GM18508 (cell line): Measurements from ENCODE around the gene FAM199X.
A peak's percentile ranks its signal among the peaks of the same experiment; 100 is the strongest.

Source experiments
- ATAC-seq: cut with Tn5 transposase; IDR thresholded peaks from one replicate; pipeline ENCODE4 v1.9.1; 2021; ENCODE audit warnings: moderate number of reproducible peaks; ENCODE audit not compliant: insufficient read depth, unreplicated experiment

Gene FAM199X

GRCh38 chrX:104165894-104166734 is at the start of gene FAM199X:
Gene FAM199X, plus strand, starts transcription at chrX:104166453. Its CDS starts 333 bp downstream, at chrX:104166786.
- peak; percentile 84 for ATAC-seq

- ATAC-seq: no peak
Observed at GRCh38 chrX:104117759-104118158, 48.5 kb upstream of the FAM199X start.

GRCh38 chrX:104118765-104119164 is 47.5 kb upstream of the FAM199X start:
- no peak for ATAC-seq

- ATAC-seq: peak; percentile 64
Observed at GRCh38 chrX:104122829-104123228, 43.4 kb upstream of the FAM199X start.

DNA sequence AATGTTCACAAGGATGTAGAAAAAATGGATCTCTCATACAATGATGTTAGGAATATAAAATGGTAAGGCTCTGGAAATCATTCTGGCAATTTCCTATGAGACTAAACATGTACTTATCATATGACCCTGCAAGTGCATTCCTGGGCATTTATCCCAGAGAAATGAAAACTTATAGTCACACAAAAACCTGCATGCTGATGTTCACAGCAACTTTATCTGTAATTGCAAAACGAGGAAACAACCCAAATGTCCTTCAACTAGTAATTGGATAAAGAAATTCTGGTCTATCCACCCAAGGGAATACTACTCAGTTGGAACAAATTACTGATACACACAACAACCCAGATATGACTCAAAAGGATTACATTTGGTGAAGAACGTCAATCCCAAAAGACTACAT is 39.4 kb upstream of the FAM199X start:
- no peak for ATAC-seq

DNA sequence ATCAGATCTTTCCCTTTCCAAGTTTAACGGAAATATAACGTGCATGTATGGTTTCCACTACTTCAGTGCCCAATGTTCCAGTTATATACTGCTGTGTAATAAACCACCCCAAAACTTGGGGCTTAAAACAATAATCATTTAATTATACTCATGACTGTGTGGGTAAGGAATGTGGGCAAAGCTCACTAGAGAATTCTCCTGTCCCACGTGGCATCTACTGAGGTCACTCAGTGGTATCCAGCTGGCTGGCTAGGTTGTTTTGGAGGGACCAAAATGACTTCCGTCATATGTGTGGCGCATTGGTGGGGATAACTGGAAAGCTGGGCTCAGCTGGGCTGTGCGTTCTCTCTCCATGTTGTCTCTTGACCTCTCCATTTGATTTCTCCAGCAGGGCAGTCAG is 35.4 kb upstream of the FAM199X start:
- ATAC-seq: no peak

DNA sequence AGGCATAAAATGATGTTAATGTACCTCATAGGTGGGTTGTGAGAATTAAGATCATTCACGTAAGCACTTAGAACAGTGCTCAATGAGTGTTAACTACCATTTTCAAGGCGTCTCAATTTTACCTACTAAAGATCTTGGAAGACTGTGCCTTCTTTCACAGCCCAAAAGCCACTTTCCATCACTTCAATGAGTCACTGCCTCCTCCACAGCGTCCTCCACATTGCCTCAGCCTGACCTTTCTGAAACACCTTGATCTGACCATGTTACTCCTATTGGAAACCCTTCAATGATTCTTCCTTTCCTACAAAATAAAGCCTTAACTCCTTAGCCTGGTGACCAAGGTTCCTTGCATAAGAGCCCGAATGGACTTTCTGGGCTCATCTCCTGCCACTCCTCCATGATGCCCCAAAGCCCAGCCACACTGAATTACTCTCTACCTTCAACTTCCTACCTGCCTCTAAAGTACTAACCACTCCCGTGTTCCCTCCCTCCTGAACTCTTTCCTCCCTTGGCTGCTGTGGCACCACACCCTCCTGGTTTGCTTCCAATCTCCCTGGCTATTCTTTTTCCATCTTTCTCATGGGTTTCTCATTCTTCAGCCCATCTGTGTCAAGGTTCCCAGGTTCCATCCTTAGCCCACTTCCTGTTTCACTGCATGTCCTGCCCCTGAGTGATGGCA is 31.5 kb upstream of the FAM199X start:
- ATAC-seq: no peak

GRCh38 chrX:104135677-104136076 is 30.6 kb upstream of the FAM199X start:
- no peak for ATAC-seq

- peak; percentile 77 for ATAC-seq
Observed at GRCh38 chrX:104136241-104137019, 29.8 kb upstream of the FAM199X start.

DNA sequence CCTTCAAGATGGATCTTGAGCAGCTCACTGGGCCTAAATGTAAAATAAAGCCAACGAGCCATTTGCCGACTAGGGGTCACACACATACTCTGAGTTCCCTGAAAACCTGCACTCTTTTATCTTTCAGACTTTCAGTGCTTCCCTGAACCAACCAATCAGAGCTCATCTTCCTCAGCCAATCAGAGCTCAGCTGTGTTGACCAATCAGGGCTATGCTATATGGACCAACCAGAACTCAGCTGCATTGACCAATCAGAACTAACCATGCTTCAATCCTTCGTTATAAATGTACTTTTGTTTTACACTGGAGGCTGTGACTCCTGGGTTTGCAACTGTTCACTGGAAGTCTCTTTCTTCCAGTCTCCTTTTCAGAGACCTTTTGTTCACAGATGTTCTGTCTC is 28.8 kb upstream of the FAM199X start:
- no peak for ATAC-seq

DNA sequence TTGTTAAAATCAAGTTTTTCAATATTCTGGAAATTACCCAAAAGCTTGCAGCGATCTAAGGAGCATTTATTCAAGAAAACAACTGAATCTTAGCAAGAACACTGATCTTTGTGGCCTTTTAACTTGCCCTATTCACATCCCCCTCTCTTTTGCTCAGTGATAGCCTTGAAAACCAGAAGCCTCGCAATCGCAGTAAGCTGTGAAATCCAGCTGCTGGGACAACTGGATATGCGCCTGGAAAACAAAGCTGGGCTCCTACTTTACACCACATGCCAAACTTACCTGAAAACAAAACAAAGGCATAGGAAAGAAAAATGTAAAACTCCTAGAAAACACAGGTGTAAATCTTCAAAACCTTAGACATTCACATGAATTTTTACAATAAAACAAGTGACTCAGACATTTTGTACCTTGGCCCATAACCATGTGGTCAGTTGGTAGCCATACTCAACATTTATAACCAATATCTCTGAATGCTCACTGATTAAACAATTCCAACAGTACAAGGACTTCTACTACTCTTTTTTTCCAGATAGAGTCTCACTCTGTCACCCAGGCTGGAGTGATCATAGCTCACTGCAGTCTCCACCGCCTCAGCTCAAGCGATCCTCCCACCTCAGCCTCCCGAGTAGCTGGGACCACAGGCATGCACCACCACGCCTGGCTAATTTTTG is 25.0 kb upstream of the FAM199X start:
- ATAC-seq: no peak

GRCh38 chrX:104151037-104151436 is 15.2 kb upstream of the FAM199X start:
- ATAC-seq: no peak

DNA sequence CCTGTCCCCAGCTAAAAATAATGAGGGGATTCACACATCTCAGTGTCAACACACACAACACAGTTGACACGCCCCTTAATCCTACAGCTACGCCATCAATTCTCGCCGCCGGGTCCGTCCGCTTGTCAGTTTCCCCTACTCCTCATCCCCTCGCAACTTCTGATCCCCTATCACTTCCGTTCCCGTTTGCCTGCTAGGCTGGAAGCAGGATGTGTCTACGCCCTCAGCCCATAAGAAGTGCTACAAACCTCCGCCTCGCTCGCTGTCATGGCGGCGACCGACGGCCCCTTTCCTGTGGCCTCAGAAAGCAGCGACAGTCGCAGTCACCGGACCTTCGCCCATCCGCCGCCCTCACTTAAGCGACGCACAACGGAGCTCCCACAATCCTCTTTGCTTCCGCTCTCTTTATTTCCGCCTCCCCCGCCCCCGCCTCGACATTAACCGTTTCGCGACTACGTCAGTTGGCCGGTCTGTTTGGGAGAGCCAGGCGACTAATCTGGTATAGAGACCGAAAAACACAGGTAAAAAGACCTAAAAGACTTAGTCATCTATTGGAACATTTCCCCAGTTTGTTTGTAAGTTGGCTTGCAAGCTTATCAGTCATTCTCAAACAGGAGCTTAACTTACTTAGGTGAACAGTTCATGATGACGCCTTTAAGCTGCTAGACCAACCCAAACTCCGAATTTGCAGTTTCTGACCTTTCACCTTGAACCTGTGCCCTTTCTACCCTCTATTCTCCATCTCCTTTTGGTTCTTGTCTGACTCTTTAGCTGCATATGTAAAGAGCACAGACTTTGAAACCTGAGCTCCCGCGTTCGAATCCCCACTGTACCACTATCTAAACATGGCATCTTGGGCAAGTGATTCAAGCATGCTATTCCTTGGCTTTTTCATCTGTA is 9.4 kb upstream of the FAM199X start, which contains the start of gene SLC25A53:
Gene SLC25A53, minus strand, starts transcription at position 380 of the 900 bp plus-strand sequence. CDS start 51,752 bp downstream, outside the sequence.
- peak; percentile 86 for ATAC-seq

GRCh38 chrX:104166735-104167436 is 633 bp downstream of the FAM199X start:
- no peak for ATAC-seq

- no peak for ATAC-seq
Observed at GRCh38 chrX:104168127-104168526, 1.9 kb downstream of the FAM199X start.

DNA sequence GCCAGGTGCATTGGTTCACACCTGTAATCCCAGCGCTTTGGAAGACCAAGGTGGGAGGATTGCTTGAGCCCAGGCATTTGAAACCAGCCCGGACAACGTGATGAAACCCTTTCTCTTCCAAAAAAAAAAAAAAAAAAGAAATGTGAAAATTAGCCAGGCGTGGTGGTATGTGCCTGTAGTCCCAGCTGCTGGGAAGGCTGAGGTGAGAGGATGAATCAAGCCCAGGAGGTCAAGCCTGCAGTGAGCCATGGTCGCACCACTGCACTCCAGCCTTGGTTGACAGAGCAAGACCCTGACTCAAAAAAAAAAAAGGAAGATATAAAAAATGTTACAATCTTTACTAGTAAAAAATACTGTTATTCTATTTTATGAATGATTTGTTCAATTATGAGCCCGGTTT is 5.9 kb downstream of the FAM199X start:
- ATAC-seq: no peak

DNA sequence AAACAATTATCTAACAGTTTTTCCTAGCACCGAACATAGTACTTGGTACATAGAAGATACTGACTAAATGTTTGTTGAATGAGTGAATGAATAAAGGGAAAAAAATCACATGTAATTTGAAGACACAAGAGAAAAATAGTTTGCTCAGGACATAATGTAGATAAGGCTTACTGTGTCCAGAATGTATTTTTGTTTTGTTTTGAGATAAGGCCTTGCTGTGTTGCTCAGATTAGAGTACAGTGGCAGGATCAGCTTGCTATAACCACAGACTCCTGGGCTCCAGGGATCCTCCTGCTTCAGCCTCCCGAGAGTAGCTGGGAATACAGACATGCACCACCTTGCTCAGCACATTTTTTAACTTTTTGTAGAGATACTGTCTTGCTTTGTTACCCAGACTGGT is 6.5 kb downstream of the FAM199X start:
- ATAC-seq: no peak

DNA sequence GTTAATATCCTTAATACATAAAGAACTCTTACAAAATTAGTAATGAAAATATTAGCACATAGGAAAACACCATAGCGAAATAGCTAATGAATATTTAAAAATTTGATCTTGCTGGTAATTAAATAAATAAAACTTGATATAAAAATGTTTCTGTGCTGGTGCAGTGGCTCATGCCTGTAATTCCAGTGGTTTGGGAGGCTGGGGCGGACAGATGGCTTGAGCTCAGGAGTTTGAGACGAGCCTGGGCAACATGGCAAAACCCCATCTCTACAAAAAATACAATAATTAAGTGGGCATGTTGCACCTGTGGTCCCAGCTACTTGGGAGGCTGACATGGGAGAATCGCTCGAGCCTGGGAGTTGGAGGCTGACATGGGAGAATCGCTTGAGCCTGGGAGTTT is 7.6 kb downstream of the FAM199X start:
- ATAC-seq: no peak

GRCh38 chrX:104183685-104184084 is 17.4 kb downstream of the FAM199X start:
- no peak for ATAC-seq
